Measurements from ENCODE around the gene ZNF318.
"Not testable (repeated sequence)": the region's sequence is repeated elsewhere in the genome, so short reads cannot be mapped to it uniquely, and the experiment has no call there.

ZNF318 gene

GRCh38 chr6:43394982-43395381, 25.5 kb upstream of the ZNF318 start:
- peak overlapping the region; percentile 91 for H3K4me3 ChIP-seq (ENCODE audit: low read length)
- peak overlapping the region; percentile 94 for H3K27ac ChIP-seq (ENCODE audit: low read depth, low read length)
- H3K9me2 ChIP-seq (replicated peaks; ENCODE audit: control insufficient read depth, low read length), result no peaks in the 10 kb centered on the region
- no peaks in the 10 kb centered on the region for H3K27me3 ChIP-seq (ENCODE audit: control insufficient read depth, low read length)
- TF ChIP-seq CTCF (IDR thresholded peaks at IDR 0.05; ENCODE audit: low read depth, low read length, poor library complexity, severe bottlenecking) (no peak), EZH2phosphoT487 (IDR thresholded peaks at IDR 0.05; ENCODE audit: borderline replicate concordance, low read length) (no peak)
- H3K36me3 ChIP-seq (ENCODE audit: control insufficient read depth, low read length), result peaks cover 67% of the 10 kb centered on the region
- H3K79me2 ChIP-seq (ENCODE audit: control insufficient read depth, low read length), result peaks cover 83% of the 10 kb centered on the region
- H3K4me2 ChIP-seq (ENCODE audit: low read length), result peak overlapping the region; percentile 99
- H3K9me3 ChIP-seq (ENCODE audit: control insufficient read depth, insufficient read depth, low read length), result no peaks in the 10 kb centered on the region
- H4K20me1 ChIP-seq (ENCODE audit: control insufficient read depth, insufficient read depth, low read depth, low read length), result no peaks in the 10 kb centered on the region
- H3K4me1 ChIP-seq (ENCODE audit: control insufficient read depth, low read length), result peaks cover 77% of the 10 kb centered on the region
- H3F3A ChIP-seq (ENCODE audit: control insufficient read depth, insufficient read depth), result peaks cover 35% of the 10 kb centered on the region

GRCh38 chr6:43393602-43394001, 24.2 kb upstream of the ZNF318 start:
- Histone ChIP-seq H3K36me3 (ENCODE audit: control insufficient read depth, low read length) (peaks cover 58% of the 10 kb centered on the region), H3K27me3 (ENCODE audit: control insufficient read depth, low read length) (no peaks in the 10 kb centered on the region), H3K4me1 (ENCODE audit: control insufficient read depth, low read length) (peaks cover 91% of the 10 kb centered on the region), H3K79me2 (ENCODE audit: control insufficient read depth, low read length) (peaks cover 88% of the 10 kb centered on the region), H3F3A (ENCODE audit: control insufficient read depth, insufficient read depth) (peaks cover 44% of the 10 kb centered on the region), H4K20me1 (ENCODE audit: control insufficient read depth, insufficient read depth, low read depth, low read length) (no peaks in the 10 kb centered on the region), H3K27ac (ENCODE audit: low read depth, low read length) (peak overlapping the region; percentile 94), H3K4me2 (ENCODE audit: low read length) (peak overlapping the region; percentile 99), H3K9me3 (ENCODE audit: control insufficient read depth, insufficient read depth, low read length) (no peaks in the 10 kb centered on the region), H3K4me3 (ENCODE audit: low read length) (peak overlapping the region; percentile 91), H3K9me2 (replicated peaks; ENCODE audit: control insufficient read depth, low read length) (no peaks in the 10 kb centered on the region)
- TF ChIP-seq EZH2phosphoT487 (IDR thresholded peaks at IDR 0.05; ENCODE audit: borderline replicate concordance, low read length), result no peak
- TF ChIP-seq CTCF (IDR thresholded peaks at IDR 0.05; ENCODE audit: low read depth, low read length, poor library complexity, severe bottlenecking), result no peak

- H3K9me2 ChIP-seq (replicated peaks; ENCODE audit: control insufficient read depth, low read length); H3K27me3 ChIP-seq (ENCODE audit: control insufficient read depth, low read length); H3K9me3 ChIP-seq (ENCODE audit: control insufficient read depth, insufficient read depth, low read length); H4K20me1 ChIP-seq (ENCODE audit: control insufficient read depth, insufficient read depth, low read depth, low read length): not testable (repeated sequence)
- peak overlapping the region; percentile 91 for H3K4me3 ChIP-seq (ENCODE audit: low read length)
- H3K36me3 ChIP-seq (ENCODE audit: control insufficient read depth, low read length), result peaks cover 55% of the 10 kb centered on the region
- peak overlapping the region; percentile 94 for H3K27ac ChIP-seq (ENCODE audit: low read depth, low read length)
- peaks cover 89% of the 10 kb centered on the region for H3K79me2 ChIP-seq (ENCODE audit: control insufficient read depth, low read length)
- H3K4me2 ChIP-seq (ENCODE audit: low read length), result peak overlapping the region; percentile 99
- peaks cover 93% of the 10 kb centered on the region for H3K4me1 ChIP-seq (ENCODE audit: control insufficient read depth, low read length)
- peaks cover 44% of the 10 kb centered on the region for H3F3A ChIP-seq (ENCODE audit: control insufficient read depth, insufficient read depth)
These were observed 23.7 kb upstream of the ZNF318 start for GRCh38 chr6:43393133-43393532.

- H3F3A ChIP-seq (ENCODE audit: control insufficient read depth, insufficient read depth), result peaks cover 42% of the 10 kb centered on the region
- H3K4me3 ChIP-seq (ENCODE audit: low read length), result peak overlapping the region; percentile 91
These were observed 22.1 kb upstream of the ZNF318 start for GRCh38 chr6:43391440-43392031.

GRCh38 chr6:43390753-43391439, 21.4 kb upstream of the ZNF318 start:
- H3K79me2 ChIP-seq (ENCODE audit: control insufficient read depth, low read length), result peaks cover 78% of the 10 kb centered on the region
- H4K20me1 ChIP-seq (ENCODE audit: control insufficient read depth, insufficient read depth, low read depth, low read length); H3K27me3 ChIP-seq (ENCODE audit: control insufficient read depth, low read length); H3K9me3 ChIP-seq (ENCODE audit: control insufficient read depth, insufficient read depth, low read length); H3K9me2 ChIP-seq (replicated peaks; ENCODE audit: control insufficient read depth, low read length): not testable (repeated sequence)
- peaks cover 42% of the 10 kb centered on the region for H3F3A ChIP-seq (ENCODE audit: control insufficient read depth, insufficient read depth)
- peaks cover 93% of the 10 kb centered on the region for H3K4me1 ChIP-seq (ENCODE audit: control insufficient read depth, low read length)
- peaks cover 54% of the 10 kb centered on the region for H3K36me3 ChIP-seq (ENCODE audit: control insufficient read depth, low read length)
- H3K4me3 ChIP-seq (ENCODE audit: low read length), result peak overlapping the region; percentile 91
- H3K4me2 ChIP-seq (ENCODE audit: low read length), result peak overlapping the region; percentile 99
- H3K27ac ChIP-seq (ENCODE audit: low read depth, low read length), result peak overlapping the region; percentile 94

More at GRCh38 chr6:43391440-43392031, 22.1 kb upstream of the ZNF318 start:
- Histone ChIP-seq H3K9me3 (ENCODE audit: control insufficient read depth, insufficient read depth, low read length) (no peaks in the 10 kb centered on the region), H3K27ac (ENCODE audit: low read depth, low read length) (peak overlapping the region; percentile 94), H3K36me3 (ENCODE audit: control insufficient read depth, low read length) (peaks cover 58% of the 10 kb centered on the region), H3K4me2 (ENCODE audit: low read length) (peak overlapping the region; percentile 99), H3K27me3 (ENCODE audit: control insufficient read depth, low read length) (no peaks in the 10 kb centered on the region), H3K79me2 (ENCODE audit: control insufficient read depth, low read length) (peaks cover 85% of the 10 kb centered on the region), H3K4me1 (ENCODE audit: control insufficient read depth, low read length) (peaks cover 93% of the 10 kb centered on the region), H3K9me2 (replicated peaks; ENCODE audit: control insufficient read depth, low read length) (no peaks in the 10 kb centered on the region), H4K20me1 (ENCODE audit: control insufficient read depth, insufficient read depth, low read depth, low read length) (no peaks in the 10 kb centered on the region)
- TF ChIP-seq EZH2phosphoT487 (IDR thresholded peaks at IDR 0.05; ENCODE audit: borderline replicate concordance, low read length) (no peak), CTCF (IDR thresholded peaks at IDR 0.05; ENCODE audit: low read depth, low read length, poor library complexity, severe bottlenecking) (no peak)
